A549 (cell line): ENCODE measurements around the gene PSMD1.

Experiments
- MYC ChIP-seq: IDR thresholded peaks from 2 replicates; pipeline ENCODE4 v1.6.1; 2012; ENCODE audit warnings: mild to moderate bottlenecking, inconsistent platforms, low read length, improper control_type of control experiment, borderline replicate concordance
- SREBF2 ChIP-seq: fragments of 450-650 bp; IDR thresholded peaks from 2 replicates; pipeline ENCODE4 v1.6.1; 2014; ENCODE audit warnings: mild to moderate bottlenecking, moderate library complexity
- TF ChIP-seq, protein P1 (sequence below): fragments of >200 bp; sonication (Bioruptor Twin); formaldehyde crosslinking; IDR thresholded peaks from 3 replicates; pipeline ENCODE4 v1.5.1; 2016

DNA sequence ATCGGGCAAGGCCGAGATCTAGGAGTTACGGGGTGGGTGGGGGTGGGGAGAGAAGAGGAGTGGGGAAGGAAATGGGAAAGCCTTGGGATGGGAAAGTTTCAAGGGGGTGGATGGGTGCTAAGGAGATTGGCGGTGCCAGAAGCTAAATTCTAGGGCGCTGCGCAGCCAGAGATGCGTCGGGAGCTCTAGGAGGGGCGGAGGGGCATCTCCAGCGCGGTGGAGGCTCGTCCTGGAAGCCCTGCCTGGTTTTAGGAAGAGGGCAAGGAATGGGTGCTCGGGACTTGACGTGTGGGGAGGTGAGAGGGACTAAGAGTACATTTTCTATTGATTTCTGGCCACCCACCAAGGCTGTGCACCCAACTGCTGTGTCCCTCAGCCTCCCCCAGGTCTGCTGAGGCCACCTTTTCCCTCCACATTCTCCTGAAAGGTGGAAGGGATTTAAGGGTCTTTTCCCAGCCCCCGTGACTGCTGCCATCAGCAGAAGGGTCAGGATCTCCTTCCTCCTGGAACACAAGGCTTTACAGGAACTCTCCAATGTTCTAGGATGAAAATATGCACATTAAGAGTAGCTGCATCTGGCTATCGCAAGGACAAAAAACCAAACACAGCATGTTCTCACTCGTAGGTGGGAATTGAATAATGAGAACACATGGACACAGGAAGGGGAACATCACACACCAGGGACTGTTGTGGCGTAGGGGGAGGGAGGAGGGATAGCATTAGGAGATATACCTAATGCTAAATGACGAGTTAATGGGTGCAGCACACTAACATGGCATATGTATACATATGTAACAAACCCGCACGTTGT, 18.0 kb upstream of the PSMD1 start:
- TF ChIP-seq, protein P1, sequence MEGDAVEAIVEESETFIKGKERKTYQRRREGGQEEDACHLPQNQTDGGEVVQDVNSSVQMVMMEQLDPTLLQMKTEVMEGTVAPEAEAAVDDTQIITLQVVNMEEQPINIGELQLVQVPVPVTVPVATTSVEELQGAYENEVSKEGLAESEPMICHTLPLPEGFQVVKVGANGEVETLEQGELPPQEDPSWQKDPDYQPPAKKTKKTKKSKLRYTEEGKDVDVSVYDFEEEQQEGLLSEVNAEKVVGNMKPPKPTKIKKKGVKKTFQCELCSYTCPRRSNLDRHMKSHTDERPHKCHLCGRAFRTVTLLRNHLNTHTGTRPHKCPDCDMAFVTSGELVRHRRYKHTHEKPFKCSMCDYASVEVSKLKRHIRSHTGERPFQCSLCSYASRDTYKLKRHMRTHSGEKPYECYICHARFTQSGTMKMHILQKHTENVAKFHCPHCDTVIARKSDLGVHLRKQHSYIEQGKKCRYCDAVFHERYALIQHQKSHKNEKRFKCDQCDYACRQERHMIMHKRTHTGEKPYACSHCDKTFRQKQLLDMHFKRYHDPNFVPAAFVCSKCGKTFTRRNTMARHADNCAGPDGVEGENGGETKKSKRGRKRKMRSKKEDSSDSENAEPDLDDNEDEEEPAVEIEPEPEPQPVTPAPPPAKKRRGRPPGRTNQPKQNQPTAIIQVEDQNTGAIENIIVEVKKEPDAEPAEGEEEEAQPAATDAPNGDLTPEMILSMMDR, result no peak
- no peak for TF ChIP-seq SREBF2
- no peak for TF ChIP-seq MYC
